Embryonic facial prominence (tissue), 1 donor: ENCODE measurements around the gene TMCO5A.
"Not testable (repeated sequence)": the region's sequence is repeated elsewhere in the genome, so short reads cannot be mapped to it uniquely, and the experiment has no call there.

Experiments
- DNase-seq: peaks from one replicate; pipeline ENCODE4 v3.0.0-alpha.2; 2016; ENCODE audit errors: extremely low spot score

TMCO5A gene

DNA sequence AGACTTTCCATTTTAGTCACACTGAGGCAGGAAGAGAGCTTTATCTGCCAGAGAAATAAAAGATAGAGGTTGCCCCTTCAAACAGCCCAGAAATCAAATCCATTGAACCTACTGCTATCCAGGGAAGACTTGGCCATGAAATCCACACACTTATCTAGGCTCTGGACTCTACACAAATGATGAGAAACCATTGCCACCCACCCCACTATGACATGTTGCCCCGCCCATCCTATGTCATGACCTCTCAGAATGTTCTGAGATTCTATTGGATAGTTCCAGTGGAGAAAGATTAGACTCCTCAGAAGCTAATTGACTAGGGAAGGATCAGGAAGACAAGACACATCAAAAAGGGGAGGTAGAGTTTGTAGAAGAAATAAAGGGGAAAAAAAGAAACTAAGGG lies at the start of gene TMCO5A:
TMCO5A (plus strand) TSS at position 301 of the 400 bp plus-strand sequence. CDS start 1,684 bp downstream, outside the sequence.
- no peak for DNase-seq

DNA sequence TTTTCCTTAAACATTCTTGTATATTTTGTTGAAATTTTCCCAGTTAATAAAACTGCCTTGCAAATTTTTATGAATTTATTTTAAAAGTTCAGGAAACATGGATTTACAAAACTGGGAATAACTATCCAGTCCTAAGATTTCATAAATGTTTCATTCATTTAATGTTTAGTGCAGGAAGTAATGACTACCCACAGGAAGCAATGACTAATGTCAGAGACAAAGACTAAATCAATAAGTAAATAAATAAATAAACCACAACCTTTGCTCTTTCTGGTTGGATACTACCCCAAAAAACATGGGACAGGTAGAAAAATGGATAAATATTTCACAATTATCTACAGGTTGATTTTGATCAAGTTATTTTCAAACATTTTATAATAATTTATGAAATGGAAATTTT lies 48.8 kb upstream of the TMCO5A start:
- no peak for DNase-seq

DNA sequence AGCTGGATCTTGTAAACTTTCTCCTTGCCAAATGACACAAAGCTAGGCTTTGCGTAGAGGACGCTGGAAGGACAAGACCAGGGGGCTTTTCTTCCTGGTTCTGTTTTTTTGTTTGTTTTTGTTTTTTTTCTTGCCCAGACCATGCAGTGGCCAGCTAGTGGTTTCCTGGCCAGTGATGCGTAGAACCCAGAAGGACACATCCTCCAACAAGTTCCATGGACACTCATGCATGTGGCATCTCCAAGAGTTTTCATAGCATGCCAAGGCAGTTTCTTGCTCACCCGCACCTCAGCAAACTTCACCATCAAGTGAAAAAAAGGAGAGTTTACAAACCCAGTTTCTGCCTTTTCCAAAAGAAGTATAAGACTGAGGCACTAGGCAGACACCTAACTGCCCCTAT lies 46.1 kb upstream of the TMCO5A start:
- no peak for DNase-seq

DNA sequence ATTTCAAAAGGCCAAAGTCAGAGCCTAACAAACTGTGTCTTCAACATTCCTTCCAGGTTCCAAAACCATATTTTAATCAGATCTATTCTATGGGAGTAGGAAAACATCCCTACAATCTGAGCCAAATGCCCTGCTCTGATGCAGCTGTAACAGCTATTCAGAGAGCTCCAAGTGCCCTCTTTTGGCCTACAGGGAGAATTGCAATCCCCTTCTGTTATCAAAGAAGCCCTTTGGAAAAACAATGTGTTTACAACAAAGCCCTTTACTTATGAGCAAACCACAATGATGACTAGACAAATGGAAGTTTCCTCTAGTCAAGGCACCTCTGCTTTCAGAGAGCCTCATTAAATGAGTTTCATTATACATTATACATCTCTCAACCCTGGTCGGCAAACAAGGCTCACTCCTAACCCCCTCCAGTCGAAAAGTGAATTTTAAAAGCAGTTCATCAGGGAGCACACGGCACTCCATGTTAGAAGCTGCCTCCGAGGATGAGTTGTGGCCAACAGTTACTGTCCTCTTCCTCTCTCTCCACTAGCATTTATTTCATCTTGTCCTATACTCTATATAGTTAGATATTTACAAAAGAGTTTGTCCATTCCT lies 42.6 kb upstream of the TMCO5A start:
- DNase-seq = no peak

DNA sequence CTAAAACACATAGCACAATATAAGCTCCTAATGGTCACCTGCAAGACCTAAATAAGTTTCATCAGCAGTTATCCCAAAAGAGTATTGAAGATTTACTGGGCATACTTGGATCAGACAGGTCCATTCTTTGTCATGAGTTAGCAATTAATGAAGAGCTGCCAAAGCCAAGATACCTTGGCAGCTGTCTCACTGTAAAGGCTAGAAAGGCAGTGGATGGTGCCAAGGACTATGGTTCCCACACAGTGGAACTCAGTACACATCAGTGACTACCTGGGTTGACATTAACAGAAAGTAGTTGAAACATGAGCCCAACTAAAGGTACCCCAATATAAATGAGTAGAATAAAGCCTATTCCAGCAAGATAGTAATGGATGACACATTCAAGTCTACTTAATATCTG lies 41.1 kb upstream of the TMCO5A start:
- DNase-seq = no peak

DNA sequence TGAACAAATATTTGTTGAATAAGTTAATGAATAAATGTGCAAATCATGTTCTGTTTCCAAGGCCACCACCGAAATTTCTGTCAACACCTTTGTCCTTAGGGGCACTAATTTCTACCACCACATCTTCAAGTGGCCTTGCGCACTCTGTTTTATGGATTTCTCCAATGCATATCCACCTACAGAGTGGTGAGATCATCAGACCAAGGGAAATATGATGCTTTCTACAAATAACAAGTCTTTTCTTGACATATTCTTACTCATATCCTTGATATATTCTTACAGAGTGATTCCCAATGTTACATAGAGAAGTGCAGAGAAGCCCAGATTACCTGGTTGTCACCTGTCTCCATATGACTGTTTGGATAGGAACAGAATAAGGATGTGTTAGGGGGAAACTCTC lies 36.1 kb upstream of the TMCO5A start:
- no peak for DNase-seq

DNA sequence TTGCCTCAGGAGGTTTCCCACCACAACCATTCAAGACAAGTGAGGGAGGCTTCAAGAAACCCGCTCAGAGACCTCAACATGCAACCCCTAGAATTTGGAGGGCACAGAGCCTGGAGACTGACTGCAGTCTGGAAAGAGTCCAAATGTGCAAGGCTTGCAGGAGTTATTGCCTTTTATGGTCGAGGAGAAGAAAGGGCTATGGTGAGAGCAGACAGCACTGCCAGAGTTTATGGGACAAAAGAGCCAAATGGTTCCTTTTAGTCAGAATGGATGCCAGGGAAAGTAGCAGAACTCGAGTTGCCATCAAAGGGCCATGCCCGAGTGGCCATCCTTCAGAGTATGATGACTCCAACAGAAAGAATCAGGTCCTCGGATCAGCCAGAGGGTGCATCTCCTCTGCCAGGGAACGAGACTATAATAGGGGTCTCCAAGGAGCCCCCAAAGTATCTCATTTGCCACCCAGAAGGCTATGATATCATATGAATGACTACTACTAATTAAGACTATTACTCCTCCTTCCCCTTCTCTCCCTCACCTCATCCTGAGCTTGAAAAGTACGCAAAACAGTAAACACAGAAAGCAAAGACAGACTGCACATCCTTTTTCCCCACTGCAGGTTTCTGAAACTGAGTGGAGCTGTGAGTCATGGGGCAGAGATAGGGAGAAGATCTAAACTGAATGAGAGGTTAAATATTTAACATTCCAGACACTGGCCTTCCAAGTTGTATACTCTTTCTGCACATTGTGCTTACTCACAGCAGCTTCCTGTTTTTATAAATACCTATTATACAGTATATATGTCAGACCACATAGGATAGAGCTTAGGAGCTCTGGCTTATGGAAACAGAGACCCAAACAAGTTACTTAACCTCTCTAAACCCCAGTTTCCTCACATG lies 33.9 kb upstream of the TMCO5A start:
- DNase-seq = no peak

DNA sequence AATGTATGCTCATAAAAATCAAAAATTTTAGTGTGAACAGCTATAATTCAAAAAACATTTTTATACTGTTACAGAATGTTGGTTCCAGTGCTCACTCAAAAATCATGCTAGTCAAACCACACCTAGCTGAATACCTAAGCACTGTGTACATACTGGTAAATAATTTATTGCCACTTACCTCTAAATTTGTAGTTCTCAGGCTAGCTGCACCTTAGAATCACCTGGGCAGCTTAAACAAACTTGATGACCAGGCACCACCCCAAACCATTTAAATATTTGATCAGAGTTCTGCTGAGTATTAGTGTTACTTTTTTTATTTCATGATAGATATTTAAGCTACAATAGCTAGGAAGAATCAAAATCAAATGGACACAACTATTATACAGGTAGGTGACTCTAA lies 32.3 kb upstream of the TMCO5A start:
- DNase-seq = no peak

DNA sequence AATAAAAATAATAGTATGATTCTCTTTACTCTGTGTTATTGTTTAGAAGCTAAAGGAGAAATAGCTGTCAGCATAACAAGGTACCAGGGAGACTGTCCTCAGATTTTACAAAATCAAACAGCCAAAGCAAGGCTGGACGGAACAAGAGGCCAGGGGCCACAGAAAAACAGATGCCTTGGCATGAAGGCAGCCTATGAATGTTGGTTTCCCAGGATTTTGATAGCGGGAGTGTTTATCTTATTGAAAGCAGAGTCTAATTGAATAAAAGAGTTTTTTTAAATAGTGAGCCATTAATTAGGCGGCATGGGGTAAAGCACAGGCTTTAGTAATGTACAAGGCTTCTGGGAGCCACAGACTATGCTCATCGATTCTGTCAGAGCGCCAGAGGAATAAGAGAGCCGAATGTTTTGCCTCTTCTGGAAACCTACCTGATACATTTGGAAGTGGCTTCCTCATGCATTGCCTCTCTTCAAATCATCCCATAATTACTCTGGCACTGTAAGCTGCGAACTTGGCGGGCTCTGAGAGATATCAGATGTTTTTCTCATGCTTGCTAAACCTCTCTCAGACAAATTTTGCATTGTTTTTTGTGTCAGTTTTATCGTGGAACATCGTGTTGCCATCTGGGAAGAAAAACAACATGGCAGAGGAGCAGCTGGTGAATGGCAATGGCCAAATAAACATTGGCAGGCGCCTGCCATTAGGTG lies 30.4 kb upstream of the TMCO5A start:
- DNase-seq = no peak

DNA sequence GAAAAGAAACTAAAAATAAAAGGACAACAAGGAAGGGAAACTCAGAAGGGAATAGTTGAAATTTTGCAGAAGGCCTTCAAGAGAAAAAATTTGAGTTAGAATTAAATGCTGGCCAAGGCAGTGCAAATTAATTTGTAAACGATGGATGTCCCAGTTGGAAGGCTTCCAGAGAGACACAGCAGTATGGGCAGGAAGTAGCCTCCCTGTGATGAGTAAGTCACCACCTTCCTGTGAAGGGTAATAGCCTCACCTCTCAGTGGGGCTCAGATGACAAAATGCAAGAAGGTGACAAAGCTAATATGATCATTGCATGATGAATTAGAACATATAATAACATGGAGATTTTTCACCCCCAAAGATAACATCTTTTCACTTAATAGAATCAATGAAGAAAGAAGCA lies 27.3 kb upstream of the TMCO5A start:
- DNase-seq = no peak

DNA sequence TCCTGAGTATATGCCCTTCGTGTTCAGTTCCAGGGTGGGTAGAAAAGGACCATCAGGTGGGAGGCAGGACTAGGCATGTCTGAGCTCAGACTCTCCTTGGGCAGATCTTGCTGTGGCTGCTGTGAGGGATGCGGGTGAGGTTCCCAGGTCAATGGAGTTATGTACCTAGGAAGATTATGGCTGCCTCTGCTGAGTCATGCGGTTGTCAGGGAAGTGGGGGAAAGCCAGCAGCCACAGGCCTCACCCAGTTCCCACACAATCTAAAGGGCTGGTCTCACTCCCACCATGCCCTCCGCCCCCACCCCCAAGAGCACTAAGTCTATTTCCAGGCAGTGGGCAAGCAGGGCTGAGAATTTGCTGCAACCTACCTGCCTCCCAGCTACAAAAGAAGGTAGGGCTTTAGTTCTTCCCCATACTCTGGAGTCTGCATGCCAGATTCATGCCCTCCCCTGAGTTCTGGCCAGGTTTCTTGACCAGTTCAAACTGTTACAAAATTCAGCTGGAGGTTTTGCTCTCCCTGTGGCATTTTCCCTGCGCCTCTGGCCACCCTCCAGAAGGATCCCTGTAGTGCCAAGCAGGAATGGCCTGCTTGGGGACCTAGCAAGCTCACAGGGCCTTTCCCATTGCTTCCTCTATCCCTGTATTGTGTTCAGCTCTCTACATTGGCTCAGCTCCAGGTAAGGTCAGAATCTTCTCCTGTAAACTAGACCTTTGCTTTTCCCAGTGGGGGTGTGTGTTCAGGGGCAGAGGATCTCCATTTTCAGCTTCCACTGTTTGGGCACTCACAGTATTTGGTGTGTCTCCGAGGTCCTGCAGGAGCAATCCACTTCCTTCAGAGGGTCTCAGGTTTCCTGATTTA lies 12.7 kb upstream of the TMCO5A start:
- DNase-seq = no peak

DNA sequence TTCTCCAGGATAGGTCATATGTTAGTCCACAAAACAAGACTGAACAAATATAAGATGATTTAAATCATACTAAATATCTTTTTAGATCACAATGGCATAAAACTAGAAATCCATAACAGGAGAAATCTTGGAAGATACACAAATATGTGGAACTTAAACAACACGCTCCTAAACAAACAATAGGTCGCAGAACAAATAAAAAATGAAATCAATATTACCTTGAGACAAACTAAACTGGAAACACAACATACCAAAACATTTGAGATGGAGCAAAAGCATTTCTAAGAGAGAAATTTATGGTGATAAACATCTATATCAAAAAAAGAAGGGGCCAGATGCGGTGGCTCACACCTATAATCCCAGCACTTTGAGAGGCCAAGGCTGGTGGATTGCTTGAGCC lies 8.3 kb upstream of the TMCO5A start:
- no peak for DNase-seq

DNA sequence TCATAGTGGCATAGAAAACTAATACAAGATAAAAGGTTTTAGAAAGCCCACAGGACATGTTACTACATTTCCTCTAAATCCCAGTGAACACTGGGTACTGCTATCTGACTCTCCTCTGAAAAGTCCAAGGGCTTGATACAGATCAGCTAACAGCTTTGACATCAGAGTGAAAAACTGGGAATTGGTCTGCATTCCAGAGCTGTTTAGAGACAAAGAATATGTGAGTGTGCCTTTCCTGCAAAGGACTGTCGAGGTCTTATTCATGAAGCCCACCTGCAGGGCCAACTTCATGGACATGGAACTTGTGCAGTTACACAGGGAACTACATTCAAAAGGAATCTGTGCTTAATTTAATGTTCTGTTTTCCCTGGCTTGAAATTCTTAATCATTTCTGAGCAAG lies 5.2 kb upstream of the TMCO5A start:
- no peak for DNase-seq

DNA sequence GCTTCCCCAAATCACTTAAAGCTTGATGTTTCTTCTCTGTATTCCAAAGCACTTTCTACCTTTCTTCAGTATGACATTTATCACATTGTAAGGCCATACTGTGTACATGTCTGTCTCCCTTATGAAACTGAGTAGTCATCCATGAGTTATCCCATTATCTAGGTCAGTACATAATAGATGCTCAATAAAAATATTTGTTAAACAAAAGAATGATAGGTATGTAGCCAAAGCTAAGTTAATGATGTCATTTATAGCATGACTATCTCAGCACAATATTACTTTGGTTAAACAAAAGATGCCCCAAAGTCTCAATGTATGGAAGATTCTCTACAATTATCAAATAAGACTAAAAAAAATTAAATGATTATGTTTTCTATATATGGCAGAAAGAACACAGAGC lies 3.1 kb upstream of the TMCO5A start:
- DNase-seq = no peak

DNA sequence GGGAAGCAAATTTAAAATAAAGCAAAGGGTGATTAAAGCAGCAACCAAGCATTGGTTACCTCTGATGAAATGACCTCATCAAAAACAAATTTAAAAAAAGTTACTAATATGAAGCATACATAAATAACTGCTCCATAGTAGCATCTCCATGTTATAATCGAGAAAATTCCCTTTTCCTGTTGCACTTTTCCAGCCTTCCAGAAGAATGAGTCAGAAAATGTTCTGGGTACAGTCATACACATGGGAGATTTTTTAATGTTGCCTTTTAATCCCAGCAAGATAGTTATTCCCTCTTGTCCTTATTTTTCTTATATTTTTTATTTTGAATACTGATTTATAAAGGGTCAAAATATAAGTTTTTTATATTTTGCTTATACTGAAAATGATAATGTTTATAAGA lies 2.6 kb upstream of the TMCO5A start:
- DNase-seq = no peak

DNA sequence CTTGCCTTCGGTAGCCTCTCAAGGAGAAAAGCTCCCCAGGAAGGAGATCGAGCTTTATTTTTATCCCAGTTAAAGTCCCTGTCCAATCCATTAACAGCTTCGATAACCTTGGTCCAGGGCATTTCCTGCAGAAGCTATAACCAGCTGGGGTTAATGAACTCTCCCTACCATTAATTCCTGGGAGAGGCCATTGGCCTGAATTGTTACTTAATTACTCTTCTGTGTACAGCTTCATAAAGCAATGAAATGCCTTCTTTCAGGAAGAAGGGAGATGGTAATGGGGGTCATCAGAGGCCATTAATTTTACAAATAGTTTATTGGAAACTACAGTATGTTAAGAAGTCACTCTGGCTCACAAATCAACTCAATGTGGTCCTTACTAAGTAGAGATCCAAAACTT lies 1.9 kb upstream of the TMCO5A start:
- DNase-seq = no peak

DNA sequence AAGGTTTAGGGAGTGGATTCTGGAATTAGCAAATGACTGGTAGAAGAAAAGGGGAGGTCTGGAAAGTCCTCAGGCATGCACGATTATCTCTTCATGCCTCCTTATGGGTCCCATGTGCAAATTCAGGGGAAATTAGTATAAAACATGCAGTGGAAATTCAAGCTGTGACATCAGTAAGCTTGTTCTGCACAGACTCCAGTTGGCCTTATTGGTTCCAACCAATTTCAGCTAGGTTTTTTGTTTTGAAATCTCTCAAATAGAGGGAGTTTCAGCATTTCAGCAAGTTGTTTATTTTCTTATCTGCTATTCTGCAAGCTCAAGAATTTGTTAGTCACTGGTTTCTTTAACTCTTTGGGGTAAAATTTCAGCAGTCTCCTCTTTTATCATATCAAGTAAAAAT lies 774 bp upstream of the TMCO5A start:
- DNase-seq = no peak

DNA sequence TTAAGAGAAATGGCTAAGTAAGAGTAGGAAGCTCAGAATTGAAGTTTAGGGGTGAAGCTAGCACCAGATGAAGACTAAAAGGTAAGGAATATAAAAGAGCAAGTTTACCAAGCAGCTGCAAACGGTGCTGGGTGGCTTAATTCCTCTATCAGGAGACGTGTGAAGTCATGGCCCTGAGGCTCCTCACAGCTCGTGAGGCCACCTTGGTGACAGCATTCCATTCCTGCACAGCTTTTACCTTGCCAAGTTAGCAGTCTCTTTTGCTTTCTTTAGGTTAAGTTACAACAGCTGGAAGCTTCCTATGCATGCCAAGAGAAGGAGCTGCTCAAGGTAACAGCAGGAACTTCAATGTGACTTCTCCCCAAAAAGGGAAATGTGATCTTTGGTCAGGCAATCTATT lies 6.4 kb downstream of the TMCO5A start:
- DNase-seq = no peak

DNA sequence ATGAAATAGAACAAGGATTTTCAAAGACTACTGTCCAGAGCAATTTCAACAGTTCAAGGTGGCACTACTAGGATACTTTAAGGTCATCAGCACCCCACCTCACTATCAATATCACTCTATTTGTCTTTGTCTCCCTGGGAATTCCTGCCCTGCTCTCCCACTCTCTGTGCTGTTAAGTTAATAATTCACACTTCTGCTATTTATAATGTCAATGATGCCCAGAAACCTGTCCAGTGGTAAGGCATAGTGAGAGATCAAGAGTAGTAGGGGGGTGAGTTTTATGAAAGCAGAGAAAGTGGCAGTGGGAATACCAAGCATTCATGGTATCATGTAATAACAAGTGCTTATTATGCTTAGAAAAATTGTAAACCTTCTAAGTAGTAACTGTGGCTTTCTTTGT lies 7.3 kb downstream of the TMCO5A start:
- no peak for DNase-seq

DNA sequence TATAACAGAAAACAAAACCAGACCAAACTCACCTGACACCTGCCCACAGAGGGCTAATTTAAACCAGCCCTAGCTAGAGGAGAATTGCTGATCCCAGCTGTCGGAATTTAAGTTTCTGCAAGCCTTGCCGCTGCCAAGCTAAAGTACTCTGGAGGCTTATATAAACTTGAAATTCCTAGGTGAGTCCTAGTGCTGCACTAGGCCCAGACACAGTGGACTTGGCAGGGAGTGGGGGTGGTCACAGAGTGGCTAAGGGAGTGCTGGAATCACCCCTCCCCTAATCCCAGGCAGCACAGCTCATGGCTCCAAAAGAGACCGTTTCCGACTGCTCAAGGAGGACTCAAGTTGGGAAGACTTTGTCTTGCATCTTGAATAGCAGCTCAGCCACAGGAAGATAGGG lies 17.6 kb downstream of the TMCO5A start:
- DNase-seq = no peak

DNA sequence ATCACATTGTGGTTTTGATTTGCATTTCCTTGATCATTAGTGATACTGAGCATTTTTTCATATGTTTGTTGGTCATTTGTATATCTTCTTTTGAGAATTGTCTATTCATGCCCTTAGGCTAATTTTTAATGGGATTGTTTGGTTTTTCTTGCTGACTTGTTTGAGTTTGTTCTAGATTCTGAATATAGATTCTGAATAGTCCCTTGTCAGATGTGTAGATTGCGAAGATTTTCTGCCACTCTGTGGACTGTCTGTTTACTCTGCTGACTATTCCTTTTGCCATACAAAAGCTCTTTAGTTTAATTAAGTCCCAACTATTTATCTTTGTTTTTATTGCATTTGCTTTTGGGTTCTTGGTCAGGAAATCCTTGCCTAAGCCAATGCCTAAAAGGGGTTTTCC lies 26.3 kb downstream of the TMCO5A start:
- DNase-seq = not testable (repeated sequence)

DNA sequence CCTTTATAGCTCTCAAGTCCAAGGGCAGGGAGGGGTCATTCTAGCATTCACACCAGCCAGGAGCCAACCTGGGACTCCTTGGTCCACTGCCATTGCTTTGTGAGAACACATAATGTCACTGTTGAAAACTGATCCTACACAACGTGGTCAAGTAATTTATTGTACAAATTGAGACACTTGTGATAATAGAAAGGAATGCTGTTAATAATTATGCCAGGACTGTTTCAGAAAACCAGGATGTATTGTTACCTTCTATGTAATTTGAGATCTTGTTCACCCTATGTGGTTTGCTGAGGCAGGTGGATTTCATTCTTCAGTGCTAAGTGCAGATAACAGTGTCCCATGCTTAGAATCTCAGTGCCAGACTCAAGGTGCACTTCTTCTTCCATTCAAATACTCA lies 33.3 kb downstream of the TMCO5A start:
- no peak for DNase-seq
